ENCODE data around the gene SHF. TPM values are rescaled to one million over a fixed set of nuclear protein-coding genes. Genes with fewer than 3 reads are reported as not detected.
A peak's percentile ranks its signal among the peaks of the same experiment; 100 is the strongest.

Gene SHF
- total RNA-seq, 1 experiment from 2014 or later, result 7.3 TPM

GRCh38 chr15:45130291-45131000, 57.3 kb downstream of the SHF start:
- Mint-ChIP-seq H3K27ac (ENCODE audit: unreplicated experiment) (no peak overlapping the region), H3K4me3 (ENCODE audit: low read depth, unreplicated experiment) (peak overlapping the region; percentile 30), H3K9me3 (ENCODE audit: low read depth, unreplicated experiment) (no peaks in the 10 kb centered on the region), H3K4me1 (ENCODE audit: low read depth, unreplicated experiment) (no peaks in the 10 kb centered on the region), H3K36me3 (ENCODE audit: insufficient read depth, unreplicated experiment) (no peaks in the 10 kb centered on the region), H3K27me3 (ENCODE audit: unreplicated experiment) (peaks cover 76% of the 10 kb centered on the region)
- no TSS peak for BruUV-seq (replicated peaks)
- DNase-seq, result no peak
- no peak for TF ChIP-seq CTCF (IDR thresholded peaks at IDR 0.05; ENCODE audit: unreplicated experiment)
- intact Hi-C loops (cut with micrococcal nuclease; ENCODE audit: unreplicated experiment), result no loop called here
- CTCF ChIA-PET, result interaction anchor here (0.6 to 1.0 kb wide), 5 partner anchors 8 to 147 kb away, joined by 3 to 4 read pairs (median 3); partner anchors contain the start of genes DUOX2 and DUOXA2

- Mint-ChIP-seq H3K9me3 (ENCODE audit: low read depth, unreplicated experiment) (no peaks in the 10 kb centered on the region), H3K36me3 (ENCODE audit: insufficient read depth, unreplicated experiment) (no peaks in the 10 kb centered on the region), H3K27me3 (ENCODE audit: unreplicated experiment) (peaks cover 78% of the 10 kb centered on the region), H3K27ac (ENCODE audit: unreplicated experiment) (no peak within 1 kb of the TSS), H3K4me3 (ENCODE audit: low read depth, unreplicated experiment) (peak within 1 kb of the TSS; percentile 30), H3K4me1 (ENCODE audit: low read depth, unreplicated experiment) (no peaks in the 10 kb centered on the region)
- CTCF ChIA-PET, result interaction anchor here (0.6 to 1.0 kb wide), 5 partner anchors 9 to 147 kb away, joined by 3 to 4 read pairs (median 3); partner anchors contain the start of genes DUOX2 and DUOXA2
- BruUV-seq (replicated peaks), result no TSS peak
- no peak for TF ChIP-seq CTCF (IDR thresholded peaks at IDR 0.05; ENCODE audit: unreplicated experiment)
- intact Hi-C loops (cut with micrococcal nuclease; ENCODE audit: unreplicated experiment), result no loop called here
- DNase-seq, result peak; percentile 52
Observed at GRCh38 chr15:45129651-45130129, 58.1 kb downstream of the SHF start, which contains the start of the genes DUOX1 and DUOXA1. Gene DUOX1, plus strand, starts transcription at chr15:45129994. Its CDS starts 1,973 bp downstream, at chr15:45131967. Gene DUOXA1, minus strand, starts transcription at chr15:45129879. Its CDS starts 6,865 bp downstream, at chr15:45123014.

GRCh38 chr15:45128971-45129639, 58.7 kb downstream of the SHF start:
- BruUV-seq (replicated peaks), result no TSS peak
- DNase-seq, result no peak
- CTCF ChIA-PET, result interaction anchor here (1.0 kb wide), 1 partner anchor 33 kb away, joined by 3 read pairs; no protein-coding TSS in a partner anchor
- H3K36me3 Mint-ChIP-seq (ENCODE audit: insufficient read depth, unreplicated experiment), result no peaks in the 10 kb centered on the region
- no peak for TF ChIP-seq CTCF (IDR thresholded peaks at IDR 0.05; ENCODE audit: unreplicated experiment)
- no peak overlapping the region for H3K27ac Mint-ChIP-seq (ENCODE audit: unreplicated experiment)
- H3K4me3 Mint-ChIP-seq (ENCODE audit: low read depth, unreplicated experiment), result no peak overlapping the region
- no peaks in the 10 kb centered on the region for H3K4me1 Mint-ChIP-seq (ENCODE audit: low read depth, unreplicated experiment)
- no peaks in the 10 kb centered on the region for H3K9me3 Mint-ChIP-seq (ENCODE audit: low read depth, unreplicated experiment)
- intact Hi-C loops (cut with micrococcal nuclease; ENCODE audit: unreplicated experiment), result no loop called here
- peaks cover 74% of the 10 kb centered on the region for H3K27me3 Mint-ChIP-seq (ENCODE audit: unreplicated experiment)

- no TSS peak for BruUV-seq (replicated peaks)
- Mint-ChIP-seq H3K27me3 (ENCODE audit: unreplicated experiment) (peaks cover 57% of the 10 kb centered on the region), H3K9me3 (ENCODE audit: low read depth, unreplicated experiment) (no peaks in the 10 kb centered on the region), H3K4me1 (ENCODE audit: low read depth, unreplicated experiment) (no peaks in the 10 kb centered on the region), H3K36me3 (ENCODE audit: insufficient read depth, unreplicated experiment) (peaks cover 5% of the 10 kb centered on the region), H3K27ac (ENCODE audit: unreplicated experiment) (no peak overlapping the region), H3K4me3 (ENCODE audit: low read depth, unreplicated experiment) (no peak overlapping the region)
- TF ChIP-seq CTCF (IDR thresholded peaks at IDR 0.05; ENCODE audit: unreplicated experiment), result peak; percentile 67
- peak; percentile 62 for DNase-seq
- intact Hi-C loops (cut with micrococcal nuclease; ENCODE audit: unreplicated experiment), result no loop called here
- CTCF ChIA-PET, result interaction anchor here (0.7 to 2.0 kb wide), 11 partner anchors 8 to 275 kb away, joined by 3 to 17 read pairs (median 4); a partner anchor contains a TSS
Observed at GRCh38 chr15:45126535-45127158, 61.1 kb downstream of the SHF start.
